ENCODE results near the gene SLIT3.

SLIT3 gene

DNA sequence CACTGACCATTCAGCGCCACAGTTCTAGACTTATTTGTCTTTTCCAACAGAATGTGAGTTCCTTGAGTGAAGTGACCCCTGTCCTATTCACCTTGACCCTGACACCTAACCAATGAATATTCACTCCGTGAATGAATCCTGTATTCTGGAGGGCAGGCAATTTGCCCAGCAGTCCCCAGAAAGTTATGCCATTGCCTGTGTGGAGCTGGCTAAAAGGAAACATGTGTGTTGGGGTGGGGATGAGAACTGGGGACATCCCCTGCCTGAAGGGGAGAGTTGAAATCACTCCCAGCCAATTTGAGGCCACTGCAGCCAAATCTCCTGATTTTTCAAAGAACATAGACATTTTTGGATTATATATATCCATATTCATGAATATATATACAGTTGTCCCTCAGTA lies 199.0 kb downstream of the SLIT3 start:
- no peaks in the 10 kb centered on the region for H3K9me3 ChIP-seq (ENCODE audit: insufficient read depth, low read length, severe bottlenecking)
- DNase-seq (no peak), ATAC-seq (ENCODE audit: insufficient read depth, low read depth) (no peak)
- TF ChIP-seq, protein P1, sequence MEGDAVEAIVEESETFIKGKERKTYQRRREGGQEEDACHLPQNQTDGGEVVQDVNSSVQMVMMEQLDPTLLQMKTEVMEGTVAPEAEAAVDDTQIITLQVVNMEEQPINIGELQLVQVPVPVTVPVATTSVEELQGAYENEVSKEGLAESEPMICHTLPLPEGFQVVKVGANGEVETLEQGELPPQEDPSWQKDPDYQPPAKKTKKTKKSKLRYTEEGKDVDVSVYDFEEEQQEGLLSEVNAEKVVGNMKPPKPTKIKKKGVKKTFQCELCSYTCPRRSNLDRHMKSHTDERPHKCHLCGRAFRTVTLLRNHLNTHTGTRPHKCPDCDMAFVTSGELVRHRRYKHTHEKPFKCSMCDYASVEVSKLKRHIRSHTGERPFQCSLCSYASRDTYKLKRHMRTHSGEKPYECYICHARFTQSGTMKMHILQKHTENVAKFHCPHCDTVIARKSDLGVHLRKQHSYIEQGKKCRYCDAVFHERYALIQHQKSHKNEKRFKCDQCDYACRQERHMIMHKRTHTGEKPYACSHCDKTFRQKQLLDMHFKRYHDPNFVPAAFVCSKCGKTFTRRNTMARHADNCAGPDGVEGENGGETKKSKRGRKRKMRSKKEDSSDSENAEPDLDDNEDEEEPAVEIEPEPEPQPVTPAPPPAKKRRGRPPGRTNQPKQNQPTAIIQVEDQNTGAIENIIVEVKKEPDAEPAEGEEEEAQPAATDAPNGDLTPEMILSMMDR (IDR thresholded peaks at IDR 0.05; ENCODE audit: borderline replicate concordance, extremely low read depth, low read length, poor library complexity, severe bottlenecking) = no peak
- no peak for TF ChIP-seq EZH2 (IDR thresholded peaks at IDR 0.05; ENCODE audit: borderline replicate concordance, low read depth, low read length, severe bottlenecking)
- H3K4me3 ChIP-seq (ENCODE audit: low read depth in 1 of 2, low read length in 2 of 2) = no peak overlapping the region
- no peak overlapping the region for H3K9ac ChIP-seq (ENCODE audit: low read depth, low read length)
- no peaks in the 10 kb centered on the region for H4K20me1 ChIP-seq (ENCODE audit: insufficient read depth, low read length)
- H3K4me2 ChIP-seq (ENCODE audit: insufficient read depth, low read length) = no peak overlapping the region
- peaks cover 3% of the 10 kb centered on the region for H3K27me3 ChIP-seq (ENCODE audit: insufficient read depth, low read length, poor library complexity)
- H3K36me3 ChIP-seq (ENCODE audit: insufficient read depth, low read length) = no peaks in the 10 kb centered on the region
- no peaks in the 10 kb centered on the region for H3K79me2 ChIP-seq (ENCODE audit: insufficient read depth, low read length)
- H3K27ac ChIP-seq (ENCODE audit: low read length) = no peak overlapping the region
- no peak overlapping the region for H2AFZ ChIP-seq (ENCODE audit: low read depth, low read length)
- no peaks in the 10 kb centered on the region for H3K4me1 ChIP-seq (ENCODE audit: insufficient read depth, low read length)

DNA sequence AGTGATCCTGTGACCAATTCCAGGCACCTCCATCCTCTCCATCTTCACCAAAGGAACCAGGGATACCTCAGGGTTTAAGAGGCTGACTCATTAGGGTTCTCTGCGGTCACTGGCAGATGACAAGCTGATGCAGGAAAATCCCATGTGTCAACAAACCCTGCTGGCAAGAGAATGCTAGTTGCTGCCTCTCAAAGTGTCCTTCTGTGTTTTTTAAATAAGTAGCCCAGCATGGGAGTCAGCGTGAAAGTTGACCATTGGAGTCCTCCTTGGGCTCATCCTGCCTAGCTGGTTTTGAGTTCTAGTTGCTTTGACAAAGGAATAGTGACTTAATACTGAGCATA lies 200.2 kb downstream of the SLIT3 start:
- Histone ChIP-seq H2AFZ (ENCODE audit: low read depth, low read length) (no peak overlapping the region), H3K27ac (ENCODE audit: low read length) (no peak overlapping the region), H3K9ac (ENCODE audit: low read depth, low read length) (no peak overlapping the region), H3K27me3 (ENCODE audit: insufficient read depth, low read length, poor library complexity) (peaks cover 3% of the 10 kb centered on the region), H3K4me2 (ENCODE audit: insufficient read depth, low read length) (no peak overlapping the region), H3K36me3 (ENCODE audit: insufficient read depth, low read length) (no peaks in the 10 kb centered on the region), H3K9me3 (ENCODE audit: insufficient read depth, low read length, severe bottlenecking) (no peaks in the 10 kb centered on the region), H3K79me2 (ENCODE audit: insufficient read depth, low read length) (no peaks in the 10 kb centered on the region), H3K4me1 (ENCODE audit: insufficient read depth, low read length) (no peaks in the 10 kb centered on the region), H3K4me3 (ENCODE audit: low read depth in 1 of 2, low read length in 2 of 2) (no peak overlapping the region), H4K20me1 (ENCODE audit: insufficient read depth, low read length) (no peaks in the 10 kb centered on the region)
- ATAC-seq (ENCODE audit: insufficient read depth, low read depth) (no peak), DNase-seq (no peak)
- TF ChIP-seq, protein P1 (IDR thresholded peaks at IDR 0.05; ENCODE audit: borderline replicate concordance, extremely low read depth, low read length, poor library complexity, severe bottlenecking) = no peak
- TF ChIP-seq EZH2 (IDR thresholded peaks at IDR 0.05; ENCODE audit: borderline replicate concordance, low read depth, low read length, severe bottlenecking) = no peak

DNA sequence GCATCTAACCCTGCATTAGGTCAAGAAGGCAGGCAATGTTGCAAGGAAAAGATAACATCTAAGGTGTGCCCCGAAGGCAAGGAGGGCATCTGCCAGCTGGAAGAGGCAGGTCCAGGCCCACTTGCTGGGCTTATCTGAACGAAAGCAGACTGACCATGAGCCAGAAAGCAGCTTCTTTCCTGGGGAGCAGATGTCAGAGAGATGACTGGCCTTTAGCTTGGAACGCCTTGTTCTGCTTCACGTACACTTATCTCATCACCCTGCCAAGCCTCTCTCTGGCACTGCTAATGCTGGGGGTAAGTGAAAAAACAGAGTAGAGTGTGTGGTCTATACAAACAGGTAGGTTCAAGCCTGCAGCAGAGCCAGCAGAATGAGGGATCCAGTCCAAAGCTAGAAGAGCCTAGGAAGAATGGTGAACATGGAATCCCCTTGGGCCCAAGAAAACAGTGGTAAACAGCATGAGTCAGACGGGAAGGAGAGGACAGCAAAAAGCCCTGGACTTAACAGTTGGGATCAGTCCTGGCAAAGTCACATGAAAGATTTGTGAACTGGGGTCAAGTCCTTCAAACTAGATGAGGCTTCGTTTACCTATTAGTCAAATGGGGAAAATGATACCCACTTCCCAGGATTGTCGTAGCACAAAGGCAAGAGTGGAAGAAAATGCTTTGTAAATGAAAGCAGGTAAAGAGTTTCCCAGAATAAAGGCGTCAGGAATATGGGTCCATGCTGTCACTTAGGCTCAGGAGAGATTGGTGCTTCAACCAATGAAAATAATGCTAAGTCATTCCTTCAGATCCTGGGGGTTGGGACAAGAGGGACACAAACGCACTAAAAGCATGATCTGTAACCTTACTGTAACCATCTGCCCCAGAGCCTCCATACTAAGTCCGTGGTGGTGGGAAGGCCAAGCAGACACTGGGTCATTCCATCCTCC lies 200.9 kb downstream of the SLIT3 start:
- H2AFZ ChIP-seq (ENCODE audit: low read depth, low read length) = no peak overlapping the region
- DNase-seq (no peak), ATAC-seq (ENCODE audit: insufficient read depth, low read depth) (no peak)
- H3K4me3 ChIP-seq (ENCODE audit: low read depth in 1 of 2, low read length in 2 of 2) = no peak overlapping the region
- no peak for TF ChIP-seq EZH2 (IDR thresholded peaks at IDR 0.05; ENCODE audit: borderline replicate concordance, low read depth, low read length, severe bottlenecking)
- TF ChIP-seq, protein P1 (IDR thresholded peaks at IDR 0.05; ENCODE audit: borderline replicate concordance, extremely low read depth, low read length, poor library complexity, severe bottlenecking) = no peak
- H3K9me3 ChIP-seq (ENCODE audit: insufficient read depth, low read length, severe bottlenecking) = no peaks in the 10 kb centered on the region
- H3K9ac ChIP-seq (ENCODE audit: low read depth, low read length) = no peak overlapping the region
- no peaks in the 10 kb centered on the region for H3K36me3 ChIP-seq (ENCODE audit: insufficient read depth, low read length)
- no peak overlapping the region for H3K4me2 ChIP-seq (ENCODE audit: insufficient read depth, low read length)
- no peaks in the 10 kb centered on the region for H3K4me1 ChIP-seq (ENCODE audit: insufficient read depth, low read length)
- peaks cover 3% of the 10 kb centered on the region for H3K27me3 ChIP-seq (ENCODE audit: insufficient read depth, low read length, poor library complexity)
- no peaks in the 10 kb centered on the region for H3K79me2 ChIP-seq (ENCODE audit: insufficient read depth, low read length)
- H3K27ac ChIP-seq (ENCODE audit: low read length) = no peak overlapping the region
- H4K20me1 ChIP-seq (ENCODE audit: insufficient read depth, low read length) = no peaks in the 10 kb centered on the region

Measured in DND-41 (cell line).